Heart left ventricle (tissue), 16 donors: ENCODE measurements around the gene LGALS3BP. TPM values are rescaled to one million over a fixed set of nuclear protein-coding genes. Genes with fewer than 3 reads are reported as not detected.
"Not testable (repeated sequence)": the region's sequence is repeated elsewhere in the genome, so short reads cannot be mapped to it uniquely, and the experiment has no call there.

Experiments used
- ATAC-seq, 4 donors: fragments of 200-7000 bp; cut with Tn5 transposase; one replicate each; pipeline ENCODE4 v1.9.1; 2020 to 2022; ENCODE audit warnings: moderate library complexity in 4 of 4, mild to moderate bottlenecking in 3 of 4, moderate number of reproducible peaks in 1 of 4
- DNase-seq, 5 donors: peaks; one replicate each; pipeline ENCODE4 v3.0.0-alpha.2; 2020
- H3K27ac ChIP-seq, 12 donors: fragments of 200-600 bp; sonication (generic) in 4 of 12; one replicate each; pipeline versions ENCODE4 v1.5.0 to v1.8.0; 2016 to 2022; ENCODE audit warnings: mild to moderate bottlenecking in 2 of 12
- H3K27me3 ChIP-seq, 9 donors: fragments of 200-600 bp; sonication (generic) in 2 of 9; one replicate each; pipeline versions ENCODE4 v1.5.1 to v1.8.0; 2016 to 2022; ENCODE audit warnings: mild to moderate bottlenecking in 3 of 9
- H3K36me3 ChIP-seq, 9 donors: fragments of 200-600 bp; sonication (generic) in 2 of 9; one replicate each; pipeline versions ENCODE4 v1.5.0 to v1.8.0; 2018 to 2022; ENCODE audit warnings: mild to moderate bottlenecking in 2 of 9
- H3K4me1 ChIP-seq, 12 donors: fragments of 200-600 bp; sonication (generic) in 4 of 12; one replicate each; pipeline versions ENCODE4 v1.5.0 to v1.8.0; 2016 to 2022; ENCODE audit warnings: mild to moderate bottlenecking in 3 of 12
- H3K4me3 ChIP-seq, 12 donors: fragments of 200-600 bp; sonication (generic) in 4 of 12; one replicate each; pipeline versions ENCODE4 v1.5.0 to v1.8.0; 2017 to 2022; ENCODE audit warnings: mild to moderate bottlenecking in 9 of 12, moderate library complexity in 4 of 12
- H3K9me3 ChIP-seq, 12 donors: fragments of 200-600 bp; sonication (generic) in 4 of 12; one replicate each; pipeline versions ENCODE4 v1.5.0 to v1.8.0; 2016 to 2022; ENCODE audit warnings: mild to moderate bottlenecking in 1 of 12
- CTCF ChIP-seq, 12 donors: fragments of 200-600 bp; sonication (generic) in 4 of 12; IDR thresholded peaks; one replicate each; pipeline versions ENCODE4 v1.5.0 to v1.8.0; 2018 to 2022; ENCODE audit warnings: antibody characterized with exemption in 12 of 12, mild to moderate bottlenecking in 5 of 12
- POLR2A ChIP-seq, 2 donors: fragments of 450-650 bp; IDR thresholded peaks; one replicate each; pipeline ENCODE4 v1.6.1; 2017; ENCODE audit warnings: antibody characterized with exemption in 2 of 2, mild to moderate bottlenecking in 2 of 2, moderate library complexity in 2 of 2
- WGBS, 4 donors: extraction: QIAGEN DNeasy Blood & Tissue Kit in 2 of 4; methylation state at CpG; one replicate each; pipeline versions ENCODE4 v1.1.5 to v1.1.7; 2013 to 2018; 5-methylcytosine and 5-hydroxymethylcytosine counted together
- intact Hi-C, 10 donors: fragments of 100-400 bp; cut with DNase I; formaldehyde crosslinking; loops; one replicate each; pipeline versions ENCODE4 v1.11.1 to v1.14.2; 2022
- polyA plus RNA-seq, 2 donors: library from polyadenylated mRNA; stranded (reverse); fragments of 200-250 nt; gene quantifications; one replicate each; pipeline ENCODE4 v1.2.3, GENCODE V29; 2013
- total RNA-seq, 9 donors: library from RNA; depleted of rRNA in 2 of 9; stranded (reverse); fragments of >200 nt in 2 of 9; fragmentation: NEBNext Ultra II Directional in 3 of 9; extraction: Animal tissue kit (Norgen Biotek cat#: 25700) in 3 of 9; gene quantifications; one replicate each; pipeline versions ENCODE4 v1.1.0 to v1.2.4, GENCODE V29; 2016 to 2023
- donor health status: ischemic (EF 13 %, LVEDD 7.1; RV severe dilation, severe dysfunction).
- donor health status: healthy with polysubstance abuse.
- donor health status: DM: no; HTN: yes; CAD: no.
- donor health status: DM: no; HTN: no; CAD: no.
- donor health status: ischemic (EF 25% LVEDD 6.9; RV normal size, moderate dysfunction).
- donor health status: ischemic (EF 25% LVEDD 5.7; RV mildly dilated, moderate dysfunction).
- donor health status: healthy.
- donor health status: DM: yes; HTN: yes; CAD: no.
- donor health status: ischemic (EF 35%, LVEDD 5.7; RV mildly dilated, moderate dysfunction).
- donor health status: nonischemic (EF 11% LVEDD 7.7; RV severe dilation, severe dysfunction).
- donor health status: DM: yes; HTN: yes; CAD: no.
- donor health status: PGD.
- donor health status: ischemic (EF 29% LVEDD 5.4; RV normal size, mild dysfunction).
- donor health status: nonischemic (EF 23%, LVEDD 6.1; RV moderate dilation, normal function).

Gene LGALS3BP
- total and polyA plus RNA-seq, 11 donors = 178 to 1,343 (median 547) TPM

GRCh38 chr17:78947235-78948149 is 32.2 kb downstream of the LGALS3BP start:
- WGBS, 4 donors = 75 to 80% (median 78%) methylated on average over 18 of the region's 18 CpGs
- Histone ChIP-seq H3K36me3 (no peaks in the 10 kb centered on the region), H3K4me1 (peaks cover 0 to 11% (median 5%) of the 10 kb centered on the region in 12 donors), H3K4me3 (no peak overlapping the region), H3K27ac (no peak overlapping the region), H3K9me3 (peaks cover 0 to 21% (median 14%) of the 10 kb centered on the region in 12 donors), H3K27me3 (no peaks in the 10 kb centered on the region)
- TF ChIP-seq POLR2A (IDR thresholded peaks at IDR 0.05) (no peak), CTCF (IDR thresholded peaks at IDR 0.05) (no peak)
- ATAC-seq (peak in 2 of 4 donors; percentile 14 to 25), DNase-seq (no peak)
- intact Hi-C loops = no loop called here

GRCh38 chr17:78946631-78947030 is 33.1 kb downstream of the LGALS3BP start:
- Histone ChIP-seq H3K4me1 (peaks cover 0 to 3% (median 0%) of the 10 kb centered on the region in 12 donors), H3K27me3 (no peaks in the 10 kb centered on the region), H3K27ac (no peak overlapping the region), H3K4me3 (no peak overlapping the region), H3K9me3 (peaks cover 0 to 21% (median 14%) of the 10 kb centered on the region in 12 donors), H3K36me3 (no peaks in the 10 kb centered on the region)
- no peak for DNase-seq
- ATAC-seq = no peak
- intact Hi-C loops = no loop called here
- 93 to 96% (median 93%) methylated on average over 8 of the region's 8 CpGs for WGBS, 4 donors
- no peak for TF ChIP-seq POLR2A (IDR thresholded peaks at IDR 0.05)
- TF ChIP-seq CTCF (IDR thresholded peaks at IDR 0.05) = no peak

- Histone ChIP-seq H3K36me3 (no peaks in the 10 kb centered on the region), H3K27ac (no peak overlapping the region), H3K4me3 (no peak overlapping the region), H3K27me3 (no peaks in the 10 kb centered on the region), H3K9me3 (peaks cover 0 to 16% (median 11%) of the 10 kb centered on the region in 12 donors), H3K4me1 (no peaks in the 10 kb centered on the region)
- ATAC-seq (no peak), DNase-seq (no peak)
- TF ChIP-seq POLR2A (IDR thresholded peaks at IDR 0.05) (no peak), CTCF (IDR thresholded peaks at IDR 0.05) (no peak)
- WGBS, 4 donors = 62 to 77% (median 71%) methylated on average over 6 to 7 of the region's 7 CpGs
- intact Hi-C loops = no loop called here
Measured at GRCh38 chr17:78946131-78946530, 33.6 kb downstream of the LGALS3BP start.

GRCh38 chr17:78945455-78945854 is 34.3 kb downstream of the LGALS3BP start:
- H3K27ac ChIP-seq, H3K4me3 ChIP-seq, H3K4me1 ChIP-seq, H3K36me3 ChIP-seq, ATAC-seq, H3K9me3 ChIP-seq, DNase-seq, H3K27me3 ChIP-seq, intact Hi-C loops: not testable (repeated sequence)
- WGBS, 4 donors = 93 to 96% (median 95%) methylated on average over 12 of the region's 12 CpGs
